ENCODE data around the gene OSBPL9.
"Not testable (repeated sequence)": the region's sequence is repeated elsewhere in the genome, so short reads cannot be mapped to it uniquely, and the experiment has no call there.

The OSBPL9 gene

GRCh38 chr1:51616903-51617708 is at the start of gene OSBPL9:
Gene OSBPL9, plus strand, starts transcription at chr1:51617092. Its CDS starts 19 bp downstream, at chr1:51617111.
- peak; percentile 68 for DNase-seq

GRCh38 chr1:51567653-51568052 is 49.2 kb upstream of the OSBPL9 start:
- DNase-seq: peak; percentile 78

- DNase-seq: no peak
These were observed 48.5 kb upstream of the OSBPL9 start for GRCh38 chr1:51568231-51568935.

GRCh38 chr1:51569284-51570062 is 47.4 kb upstream of the OSBPL9 start:
- DNase-seq: peak; percentile 93

GRCh38 chr1:51570063-51570710 is 46.7 kb upstream of the OSBPL9 start:
- no peak for DNase-seq

- no peak for DNase-seq
These were observed 44.5 kb upstream of the OSBPL9 start for GRCh38 chr1:51572365-51572764.

GRCh38 chr1:51574796-51575195 is 42.1 kb upstream of the OSBPL9 start:
- DNase-seq: no peak

GRCh38 chr1:51575406-51576084 is 41.3 kb upstream of the OSBPL9 start:
- DNase-seq: no peak

GRCh38 chr1:51576085-51576444 is 40.8 kb upstream of the OSBPL9 start:
- no peak for DNase-seq

- no peak for DNase-seq
These were observed 40.0 kb upstream of the OSBPL9 start for GRCh38 chr1:51576923-51577322.

- no peak for DNase-seq
These were observed 38.3 kb upstream of the OSBPL9 start for GRCh38 chr1:51578383-51579109.

- no peak for DNase-seq
These were observed 35.7 kb upstream of the OSBPL9 start for GRCh38 chr1:51581238-51581637.

- no peak for DNase-seq
These were observed 33.4 kb upstream of the OSBPL9 start for GRCh38 chr1:51583532-51583931.

GRCh38 chr1:51584021-51584420 is 32.9 kb upstream of the OSBPL9 start:
- no peak for DNase-seq

- no peak for DNase-seq
These were observed 24.2 kb upstream of the OSBPL9 start for GRCh38 chr1:51592711-51593110.

- DNase-seq: no peak
These were observed 22.2 kb upstream of the OSBPL9 start for GRCh38 chr1:51594716-51595115.

- no peak for DNase-seq
These were observed 16.4 kb upstream of the OSBPL9 start for GRCh38 chr1:51600529-51600928.

- no peak for DNase-seq
These were observed 15.9 kb upstream of the OSBPL9 start for GRCh38 chr1:51600965-51601364.

- no peak for DNase-seq
These were observed 10.8 kb upstream of the OSBPL9 start for GRCh38 chr1:51605961-51606723.

- DNase-seq: peak; percentile 10
These were observed 9.2 kb upstream of the OSBPL9 start for GRCh38 chr1:51607681-51608095.

GRCh38 chr1:51610104-51610503 is 6.8 kb upstream of the OSBPL9 start:
- DNase-seq: not testable (repeated sequence)

All from NCI-H226 (cell line).